K562 (cell line): ENCODE measurements around the gene CDCA5. TPM values are rescaled to one million over a fixed set of nuclear protein-coding genes. Genes with fewer than 3 reads are reported as not detected.

Experiments used
- CBX3 ChIP-seq, 2 experiments: IDR thresholded peaks; 1 replicate in 1 of 2; 2 replicates in 1 of 2; pipeline ENCODE4 v1.6.1; 2012; ENCODE audit warnings: inconsistent platforms in 2 of 2, low read length in 2 of 2, borderline replicate concordance in 1 of 2, control low read depth in 1 of 2
- CGGBP1 ChIP-seq: fragments of 250-450 bp; sonication (Bioruptor Pico); IDR thresholded peaks from 2 replicates; pipeline ENCODE4 v1.9.0; 2021; ENCODE audit warnings: mild to moderate bottlenecking
- ELF1 ChIP-seq: fragments of 200-800 bp; sonication (Bioruptor generic); IDR thresholded peaks from 2 replicates; pipeline ENCODE4 v1.6.1; 2016; ENCODE audit warnings: missing genetic modification characterization, missing compliant biosample characterization
- HNRNPH1 ChIP-seq: fragments of 200-400 bp; formaldehyde crosslinking; optimal IDR thresholded peaks from 2 replicates; pipeline ENCODE3; 2017; ENCODE audit warnings: low read depth, mild to moderate bottlenecking, low read length, moderate library complexity
- JUN ChIP-seq, 2 experiments: sonication (generic) in 1 of 2; formaldehyde crosslinking in 1 of 2; IDR thresholded peaks; 2 replicates each; pipeline versions ENCODE4 v1.6.1 to v1.8.0; 2012 to 2022; ENCODE audit warnings: borderline replicate concordance in 2 of 2, mild to moderate bottlenecking in 2 of 2, improper control_type of control experiment in 1 of 2, low read depth in 1 of 2, low read length in 1 of 2, missing genetic modification reagents in 1 of 2
- RB1 ChIP-seq: fragments of 450-650 bp; IDR thresholded peaks from 2 replicates; pipeline ENCODE4 v1.6.1; 2017; ENCODE audit warnings: low read depth, mild to moderate bottlenecking
- SMARCA4 ChIP-seq: fragments of 450-650 bp; IDR thresholded peaks from 2 replicates; pipeline ENCODE4 v1.6.1; 2016
- TCF7L2 ChIP-seq: fragments of 150-350 bp; IDR thresholded peaks from 2 replicates; pipeline ENCODE4 v1.6.1; 2016; ENCODE audit warnings: low read depth, mild to moderate bottlenecking, low read length, moderate library complexity
- ZNF282 ChIP-seq: sonication (generic); formaldehyde crosslinking; IDR thresholded peaks from 2 replicates; pipeline ENCODE4 v1.8.1; 2023; ENCODE audit warnings: missing genetic modification reagents
- ZNF407 ChIP-seq: fragments of 450-650 bp; IDR thresholded peaks from 2 replicates; pipeline ENCODE4 v1.6.1; 2016; ENCODE audit warnings: low read depth
- polyA plus RNA-seq, 8 experiments: library from polyadenylated mRNA; depleted of rRNA in 4 of 8; stranded (reverse) in 5 of 8; unstranded in 3 of 8; fragments of >200 nt; fragmentation: Nextera tagmentation in 2 of 8; fragmentation: Illumina TruSeq in 1 of 8; extraction: Ambion mirVana in 2 of 8; extraction: Trizol in 1 of 8; gene quantifications; 2 replicates each; pipeline versions ENCODE4 v1.2.1 to v1.2.3, GENCODE V29; 2011 to 2014; ENCODE audit warnings: inconsistent platforms in 1 of 8, missing spikeins in 1 of 8
- total RNA-seq, 7 experiments: library from RNA; depleted of rRNA in 6 of 7; stranded (reverse); fragments of >200 nt in 6 of 7; fragmentation: Illumina TruSeq in 2 of 7; extraction: Trizol in 2 of 7; gene quantifications; 2 replicates each; pipeline versions ENCODE4 v1.2.1 to v1.2.3, GENCODE V29; 2011 to 2021; ENCODE audit warnings: low replicate concordance in 1 of 7
- TF ChIP-seq, protein P1 (sequence below): fragments of 150-350 bp; IDR thresholded peaks from 2 replicates; pipeline ENCODE4 v1.6.1; 2014; ENCODE audit warnings: low read depth, mild to moderate bottlenecking, low read length, borderline replicate concordance
- TF ChIP-seq, protein P2 (sequence below): fragments of 450-650 bp; IDR thresholded peaks from 2 replicates; pipeline ENCODE4 v1.6.1; 2018; ENCODE audit warnings: mild to moderate bottlenecking, low read depth; ENCODE audit not compliant: partially characterized antibody

Gene CDCA5
- total and polyA plus RNA-seq, 9 of the 15 experiments (the other 6 are each of a cell fraction or from before 2014, with no cell fraction given) = 18.9 to 94.3 (median 64.6) TPM

GRCh38 chr11:65117206-65118096 lies 33.6 kb upstream of the CDCA5 start, which contains the start of gene ZNHIT2 (continued):
- TF ChIP-seq, protein P1, sequence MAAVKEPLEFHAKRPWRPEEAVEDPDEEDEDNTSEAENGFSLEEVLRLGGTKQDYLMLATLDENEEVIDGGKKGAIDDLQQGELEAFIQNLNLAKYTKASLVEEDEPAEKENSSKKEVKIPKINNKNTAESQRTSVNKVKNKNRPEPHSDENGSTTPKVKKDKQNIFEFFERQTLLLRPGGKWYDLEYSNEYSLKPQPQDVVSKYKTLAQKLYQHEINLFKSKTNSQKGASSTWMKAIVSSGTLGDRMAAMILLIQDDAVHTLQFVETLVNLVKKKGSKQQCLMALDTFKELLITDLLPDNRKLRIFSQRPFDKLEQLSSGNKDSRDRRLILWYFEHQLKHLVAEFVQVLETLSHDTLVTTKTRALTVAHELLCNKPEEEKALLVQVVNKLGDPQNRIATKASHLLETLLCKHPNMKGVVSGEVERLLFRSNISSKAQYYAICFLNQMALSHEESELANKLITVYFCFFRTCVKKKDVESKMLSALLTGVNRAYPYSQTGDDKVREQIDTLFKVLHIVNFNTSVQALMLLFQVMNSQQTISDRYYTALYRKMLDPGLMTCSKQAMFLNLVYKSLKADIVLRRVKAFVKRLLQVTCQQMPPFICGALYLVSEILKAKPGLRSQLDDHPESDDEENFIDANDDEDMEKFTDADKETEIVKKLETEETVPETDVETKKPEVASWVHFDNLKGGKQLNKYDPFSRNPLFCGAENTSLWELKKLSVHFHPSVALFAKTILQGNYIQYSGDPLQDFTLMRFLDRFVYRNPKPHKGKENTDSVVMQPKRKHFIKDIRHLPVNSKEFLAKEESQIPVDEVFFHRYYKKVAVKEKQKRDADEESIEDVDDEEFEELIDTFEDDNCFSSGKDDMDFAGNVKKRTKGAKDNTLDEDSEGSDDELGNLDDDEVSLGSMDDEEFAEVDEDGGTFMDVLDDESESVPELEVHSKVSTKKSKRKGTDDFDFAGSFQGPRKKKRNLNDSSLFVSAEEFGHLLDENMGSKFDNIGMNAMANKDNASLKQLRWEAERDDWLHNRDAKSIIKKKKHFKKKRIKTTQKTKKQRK = no peak
- TF ChIP-seq RB1 (peak; percentile 63; the same call in 1 of the 2 replicates), CGGBP1 (CRISPR knock-in tag) (no peak), SMARCA4 (no peak), TCF7L2 (no peak), HNRNPH1 (no peak), ZNF407 (no peak), ELF1 (tag) (peak; percentile 91), CBX3 (IDR thresholded peaks at IDR 0.05; ENCODE audit: borderline replicate concordance in 1 of 2, low read length in 2 of 2) (no peak), ZNF282 (CRISPR knock-in tag) (peak; percentile 89), JUN (IDR thresholded peaks at IDR 0.05; ENCODE audit: borderline replicate concordance, low read depth, low read length) (peak; percentile 74; the same call in 1 of the 2 replicates), JUN (CRISPR knock-in tag; IDR thresholded peaks at IDR 0.05; ENCODE audit: borderline replicate concordance) (no peak)
- TF ChIP-seq, protein P2, sequence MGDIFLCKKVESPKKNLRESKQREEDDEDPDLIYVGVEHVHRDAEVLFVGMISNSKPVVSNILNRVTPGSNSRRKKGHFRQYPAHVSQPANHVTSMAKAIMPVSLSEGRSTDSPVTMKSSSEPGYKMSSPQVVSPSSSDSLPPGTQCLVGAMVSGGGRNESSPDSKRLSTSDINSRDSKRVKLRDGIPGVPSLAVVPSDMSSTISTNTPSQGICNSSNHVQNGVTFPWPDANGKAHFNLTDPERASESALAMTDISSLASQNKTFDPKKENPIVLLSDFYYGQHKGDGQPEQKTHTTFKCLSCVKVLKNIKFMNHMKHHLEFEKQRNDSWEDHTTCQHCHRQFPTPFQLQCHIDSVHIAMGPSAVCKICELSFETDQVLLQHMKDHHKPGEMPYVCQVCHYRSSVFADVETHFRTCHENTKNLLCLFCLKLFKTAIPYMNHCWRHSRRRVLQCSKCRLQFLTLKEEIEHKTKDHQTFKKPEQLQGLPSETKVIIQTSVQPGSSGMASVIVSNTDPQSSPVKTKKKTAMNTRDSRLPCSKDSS = no peak
